Activated CD4-positive, CD25-positive, alpha-beta regulatory T cell treated with anti-CD3 and anti-CD28 coated beads, Interleukin-2, amount 50 U/mL, for 16 hours (primary cell): Measurements from ENCODE around the gene RGL1.
A peak's percentile ranks its signal among the peaks of the same experiment; 100 is the strongest.

Experiments
- DNase-seq: peaks from one replicate; pipeline ENCODE4 v3.0.0-alpha.2; 2020; ENCODE audit warnings: low read depth, low spot score

Gene RGL1

DNA sequence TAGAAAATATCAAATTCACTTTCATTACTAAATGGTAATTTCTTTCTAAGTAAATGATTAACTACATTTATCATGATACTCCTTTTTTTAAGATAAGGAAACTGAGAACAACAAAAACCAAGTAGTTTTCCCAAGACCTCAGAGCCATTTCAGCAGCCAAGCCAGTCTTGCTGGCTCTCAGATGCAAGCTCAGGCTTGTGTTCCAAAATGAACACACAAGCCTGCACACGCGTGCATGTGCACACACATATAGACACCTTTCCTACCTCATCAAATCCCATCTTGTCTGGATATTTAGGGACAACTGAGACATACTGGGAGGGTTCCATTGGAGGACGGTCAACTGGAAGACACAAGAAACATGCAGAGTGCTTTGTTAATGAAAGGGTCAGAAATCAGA, 149.6 kb downstream of the RGL1 start:
- DNase-seq, result no peak

DNA sequence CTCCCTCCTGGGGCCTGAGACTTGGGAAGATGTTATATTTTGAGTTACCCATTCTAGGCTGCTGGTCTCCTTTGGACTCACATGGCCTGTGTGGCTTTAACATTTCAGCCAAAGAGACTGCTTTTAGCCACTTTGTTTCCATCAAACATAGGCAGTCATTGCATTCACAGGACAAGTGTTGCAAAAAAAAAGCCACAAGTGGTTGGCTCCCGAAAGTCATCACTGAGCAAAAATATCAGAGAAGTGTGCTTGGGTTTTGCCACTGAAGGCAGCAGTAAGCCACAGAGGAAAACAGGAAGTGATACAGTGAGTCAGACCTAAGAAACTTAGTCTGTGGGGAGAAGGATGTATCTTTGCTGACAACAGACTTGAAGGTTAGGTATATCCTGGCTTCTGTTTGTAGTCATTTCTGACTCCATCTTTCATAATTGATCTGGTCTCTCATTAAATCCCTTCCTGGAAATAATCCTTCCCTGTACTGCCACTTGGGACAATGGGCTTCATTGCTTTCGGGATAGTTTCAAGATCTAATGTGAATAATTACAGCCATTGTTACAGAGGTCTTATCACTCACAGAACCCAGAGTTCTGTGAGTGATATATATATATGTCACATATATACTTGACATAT, 151.8 kb downstream of the RGL1 start:
- peak; percentile 31 for DNase-seq

DNA sequence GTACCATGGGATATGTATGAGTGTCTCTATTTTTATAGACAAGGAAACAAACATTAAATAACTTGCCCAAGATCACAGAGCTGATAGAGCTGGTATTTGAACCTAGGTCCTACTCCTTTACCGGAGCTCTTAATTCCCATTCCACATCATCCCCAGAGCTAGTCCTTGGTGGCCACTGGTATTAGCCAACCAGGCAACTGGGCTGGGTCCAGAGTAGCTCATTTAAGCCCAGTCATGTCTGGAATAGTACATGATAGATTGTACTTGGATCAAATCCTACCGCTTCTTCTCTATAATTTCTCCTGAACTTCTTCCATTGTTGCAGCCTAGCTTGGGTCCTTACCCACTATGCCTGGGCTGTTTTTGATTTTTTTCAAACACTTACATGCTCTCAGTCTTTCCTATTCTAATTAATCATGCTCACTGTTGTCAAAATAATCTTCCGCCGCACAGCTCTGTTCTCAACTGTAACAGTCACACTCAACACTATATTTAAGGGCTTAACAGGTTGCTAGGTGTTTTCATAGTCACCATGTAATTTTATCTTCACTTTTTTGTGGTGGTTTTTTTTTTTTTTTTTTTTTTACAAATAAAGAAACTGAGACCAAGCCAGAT, 152.4 kb downstream of the RGL1 start:
- DNase-seq, result no peak

DNA sequence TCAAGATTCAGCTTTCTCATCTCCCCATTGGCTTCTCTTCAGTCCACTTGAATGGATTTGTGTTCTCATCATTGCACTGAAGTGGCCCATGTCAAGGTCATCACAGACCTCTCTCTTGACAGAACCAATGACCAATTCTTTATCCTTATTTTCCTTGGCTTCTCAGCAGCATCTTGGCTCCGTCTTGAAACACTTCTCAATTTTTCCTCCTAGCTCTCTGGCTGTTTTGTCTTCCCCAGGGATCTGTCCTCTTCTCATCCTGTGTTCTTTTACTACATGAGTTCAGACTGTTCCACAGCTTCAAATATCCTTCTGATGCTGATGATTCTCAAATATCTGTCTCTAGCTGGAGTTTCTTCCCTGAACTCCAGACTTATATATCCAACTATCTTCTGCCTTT, 154.0 kb downstream of the RGL1 start:
- no peak for DNase-seq

DNA sequence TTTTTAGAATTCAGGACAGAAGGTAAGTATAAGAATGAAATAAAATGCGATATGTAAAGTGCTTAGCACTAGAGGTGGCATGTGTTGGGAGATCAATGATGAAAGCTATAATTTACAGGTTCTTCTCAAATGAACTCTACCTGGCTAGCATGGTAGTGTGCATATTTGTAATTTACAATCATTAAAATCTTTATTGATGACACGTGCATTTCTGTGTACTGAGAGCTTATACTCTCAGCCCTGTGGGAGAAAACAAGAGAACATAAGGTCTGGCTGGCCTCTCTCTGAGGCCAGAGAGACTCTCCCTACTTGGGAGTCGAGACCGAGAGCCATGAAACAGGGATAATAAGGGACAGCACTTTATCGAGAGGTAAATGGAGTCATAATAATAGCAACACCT, 156.2 kb downstream of the RGL1 start:
- no peak for DNase-seq

DNA sequence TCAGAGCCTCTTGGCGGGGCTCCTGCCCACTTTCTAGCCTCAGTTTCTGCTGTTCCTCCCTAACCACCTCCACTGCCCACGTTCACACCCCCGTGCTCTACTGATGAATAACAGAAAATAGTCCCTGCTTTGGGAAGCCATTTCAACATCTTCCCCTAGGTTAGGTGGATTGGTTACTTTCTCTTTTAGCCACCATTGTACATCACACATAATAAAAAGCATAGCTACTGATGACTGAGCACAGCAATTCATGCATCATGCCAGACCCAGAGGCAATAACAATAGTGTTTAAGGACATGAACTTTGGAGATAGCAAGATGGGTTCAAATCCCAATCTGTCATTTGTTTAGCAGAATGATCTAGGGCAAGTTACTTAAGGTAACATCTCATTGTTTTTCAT, 158.0 kb downstream of the RGL1 start:
- no peak for DNase-seq

DNA sequence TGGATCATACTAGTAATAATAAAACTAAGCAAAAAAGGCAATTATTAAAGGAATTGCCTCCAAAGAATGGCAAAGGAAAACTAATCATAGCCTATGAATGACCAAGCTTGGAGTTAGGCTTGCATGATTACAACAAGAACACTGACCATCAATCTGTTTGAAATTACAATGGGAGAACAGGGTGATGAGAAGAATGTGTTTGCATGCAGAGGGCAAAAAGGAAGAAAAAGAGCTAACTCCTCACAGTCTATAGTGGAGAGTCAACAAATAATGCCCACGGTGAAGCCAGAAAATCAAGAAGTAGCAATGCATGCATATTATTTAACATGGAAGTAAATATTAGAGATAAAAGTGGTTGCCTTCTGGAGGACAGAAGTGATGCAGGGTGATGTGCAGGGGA, 160.8 kb downstream of the RGL1 start:
- DNase-seq, result no peak

DNA sequence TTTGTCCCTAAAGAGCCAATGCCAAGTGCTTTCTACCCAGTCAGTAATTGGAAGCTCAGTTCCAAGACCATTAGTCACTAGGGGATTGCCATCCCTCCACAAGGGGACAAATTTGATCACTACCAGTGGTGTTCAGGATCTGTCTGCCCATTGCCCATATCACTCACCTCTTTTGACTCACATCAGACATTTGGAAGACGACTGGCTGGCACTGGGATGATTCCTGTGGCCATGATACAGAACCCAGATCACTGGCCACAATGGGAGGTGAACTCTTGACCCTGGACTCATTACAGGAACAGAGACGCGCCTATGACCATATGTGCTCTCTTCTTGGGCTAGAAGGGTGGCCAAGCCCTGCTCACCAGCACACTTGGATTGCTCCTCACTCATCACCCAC, 161.6 kb downstream of the RGL1 start:
- DNase-seq, result no peak

DNA sequence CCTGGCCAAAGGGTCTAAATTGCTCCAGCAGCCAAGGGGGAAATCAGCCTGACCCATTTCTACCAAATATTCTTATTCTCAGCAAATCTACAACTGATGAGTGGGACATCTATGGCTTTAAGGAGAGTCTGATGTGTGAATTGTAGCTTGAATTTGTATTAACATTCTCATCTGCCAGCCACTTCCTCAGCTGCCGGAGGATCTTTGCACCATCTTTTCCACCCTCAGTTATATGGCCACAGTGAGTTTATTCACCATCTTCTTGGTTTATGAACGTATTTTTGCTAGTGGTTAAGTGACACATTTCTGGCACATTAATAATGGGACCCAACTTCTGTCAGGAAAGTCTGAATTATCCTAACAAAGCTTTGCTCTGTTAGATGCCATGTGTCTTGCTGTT, 163.0 kb downstream of the RGL1 start:
- no peak for DNase-seq

DNA sequence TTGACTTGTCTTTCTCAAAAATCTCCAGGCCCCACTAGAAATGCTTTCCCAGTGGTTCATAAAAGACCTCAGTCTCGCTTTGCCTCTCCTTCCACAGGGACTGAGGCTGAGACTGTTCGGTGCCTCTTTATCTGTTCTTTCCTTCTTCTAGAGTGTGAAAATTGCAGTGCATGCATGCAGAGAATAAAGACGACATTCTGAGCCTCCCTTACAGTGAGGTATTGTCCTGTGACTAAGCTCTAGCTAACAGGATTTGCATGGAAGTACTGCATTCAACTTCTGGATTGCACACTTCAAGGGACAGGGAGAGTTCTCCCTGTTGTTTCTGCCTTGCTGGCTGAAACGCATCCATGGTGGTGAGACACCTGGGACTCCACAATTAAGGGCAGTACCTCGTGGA, 163.5 kb downstream of the RGL1 start:
- DNase-seq, result no peak

DNA sequence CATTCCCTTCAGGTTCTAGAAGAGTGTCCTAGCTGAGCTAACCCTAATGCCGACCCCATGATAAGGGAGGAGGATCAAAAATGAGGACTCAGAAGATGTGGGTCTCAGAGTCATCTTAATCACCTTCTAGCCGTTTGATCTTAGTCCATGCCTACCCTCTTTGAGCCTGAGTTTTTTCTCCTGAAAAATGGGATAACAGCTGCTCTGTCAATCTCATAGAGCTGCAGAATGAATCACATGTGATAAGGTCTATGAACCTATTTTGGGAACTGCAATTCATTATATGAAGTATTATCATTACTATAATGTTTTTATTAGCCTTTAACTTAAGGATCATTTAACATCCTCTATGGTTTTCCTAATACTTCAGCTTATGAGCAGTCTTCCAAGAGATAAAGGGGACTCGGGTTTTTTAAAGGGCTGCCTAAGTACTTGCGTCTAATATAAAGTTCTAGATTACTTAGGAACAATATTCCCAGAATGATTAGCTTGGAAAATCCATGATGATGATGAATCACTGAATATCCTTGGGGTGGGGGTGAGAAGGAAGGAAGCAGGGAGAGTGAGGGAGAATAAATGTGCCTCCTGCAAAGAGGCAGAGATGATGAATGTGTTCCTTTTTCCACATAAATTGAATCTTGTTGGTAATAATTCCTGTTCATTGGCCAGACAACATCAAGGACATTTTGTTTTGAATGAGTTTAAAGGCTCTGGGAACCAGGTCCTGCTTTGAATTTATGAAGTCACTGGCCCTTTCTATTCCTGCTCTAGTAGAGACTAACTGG, 165.8 kb downstream of the RGL1 start:
- DNase-seq, result no peak

DNA sequence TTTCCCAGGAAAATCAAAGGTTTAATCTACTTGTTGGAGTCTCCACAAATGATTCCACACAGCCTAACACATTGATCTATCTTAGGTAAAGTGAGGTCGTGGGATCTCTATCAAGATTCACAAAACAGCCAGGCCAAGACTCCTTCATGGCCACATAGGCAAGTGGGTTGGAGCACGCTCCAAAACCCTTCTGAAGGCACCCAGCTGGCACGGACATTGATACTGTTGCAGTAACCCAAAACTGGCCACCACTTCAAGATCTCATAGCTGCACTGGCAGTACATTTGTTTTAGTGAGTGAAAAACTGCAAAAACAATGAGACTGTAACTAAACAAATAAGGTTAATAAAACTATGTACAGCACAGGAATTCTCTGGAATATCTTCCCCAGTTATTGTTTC, 170.7 kb downstream of the RGL1 start:
- DNase-seq, result no peak

DNA sequence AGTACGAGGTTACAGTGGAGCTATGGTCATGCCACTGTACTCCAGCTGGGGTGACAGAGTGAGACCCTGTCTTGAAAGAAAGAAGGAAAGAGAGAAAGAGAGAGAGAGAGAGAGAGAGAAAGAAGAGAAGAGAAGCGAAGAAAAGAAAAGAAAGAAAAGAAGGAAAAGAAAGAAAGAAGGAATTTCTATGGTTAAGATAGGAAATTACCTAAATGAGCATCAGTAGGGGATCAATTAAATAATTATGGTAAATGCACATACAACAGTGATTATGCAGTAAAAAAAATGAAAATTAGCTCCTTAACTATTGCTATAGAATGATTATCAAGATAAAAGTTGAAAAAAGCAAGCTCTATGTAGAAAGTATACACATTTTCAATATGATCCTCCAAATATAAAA, 172.8 kb downstream of the RGL1 start:
- no peak for DNase-seq
